ENCODE data around the gene MAN1C1.
"Not testable (repeated sequence)": the region's sequence is repeated elsewhere in the genome, so short reads cannot be mapped to it uniquely, and the experiment has no call there.

The MAN1C1 gene

GRCh38 chr1:25583519-25584370 lies 32.8 kb upstream of the MAN1C1 start:
- DNase-seq (ENCODE audit: low spot score): no peak

DNA sequence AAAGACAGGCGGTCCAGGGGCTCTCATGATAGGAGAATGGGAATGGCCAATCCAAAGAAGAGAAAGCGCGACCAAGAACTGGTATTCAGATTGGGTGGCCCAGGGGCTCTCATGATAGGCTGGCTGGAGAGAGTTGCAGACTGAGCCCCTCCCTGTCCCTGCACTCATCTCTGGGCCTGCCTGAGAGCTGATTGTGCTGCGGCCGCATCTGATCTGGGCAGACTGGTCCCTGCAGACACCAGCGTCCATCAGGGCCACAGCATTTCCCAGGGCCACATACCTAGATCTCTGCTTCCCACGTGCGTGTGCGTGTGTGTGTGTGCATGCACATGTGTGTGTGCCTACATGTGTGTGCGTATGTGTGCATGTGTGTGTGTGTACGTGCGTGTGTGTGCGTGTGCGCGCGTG lies 30.4 kb upstream of the MAN1C1 start:
- DNase-seq (ENCODE audit: low spot score): no peak

DNA sequence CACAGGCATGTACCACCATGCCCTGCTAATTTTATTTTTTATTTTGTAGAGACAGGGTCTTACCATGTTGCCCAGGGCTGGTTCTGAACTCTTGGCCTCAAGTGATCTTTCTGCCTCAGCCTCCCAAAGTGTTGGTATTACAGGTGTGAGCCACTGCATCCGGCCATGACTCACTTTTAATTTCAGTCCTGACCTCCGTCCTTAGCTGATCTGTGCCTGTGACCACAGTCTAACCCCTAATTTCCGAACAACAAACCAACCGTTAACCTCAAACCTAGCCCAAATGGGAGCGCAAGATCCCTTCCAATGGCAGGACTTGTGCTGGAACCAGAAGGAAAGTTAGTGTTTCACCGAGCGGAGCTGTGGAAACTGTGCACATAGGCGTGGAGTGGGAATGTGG lies 29.3 kb upstream of the MAN1C1 start:
- DNase-seq (ENCODE audit: low spot score): peak; percentile 11

- not testable (repeated sequence) for DNase-seq (ENCODE audit: low spot score)
Observed at GRCh38 chr1:25588224-25588623, 28.4 kb upstream of the MAN1C1 start.

DNA sequence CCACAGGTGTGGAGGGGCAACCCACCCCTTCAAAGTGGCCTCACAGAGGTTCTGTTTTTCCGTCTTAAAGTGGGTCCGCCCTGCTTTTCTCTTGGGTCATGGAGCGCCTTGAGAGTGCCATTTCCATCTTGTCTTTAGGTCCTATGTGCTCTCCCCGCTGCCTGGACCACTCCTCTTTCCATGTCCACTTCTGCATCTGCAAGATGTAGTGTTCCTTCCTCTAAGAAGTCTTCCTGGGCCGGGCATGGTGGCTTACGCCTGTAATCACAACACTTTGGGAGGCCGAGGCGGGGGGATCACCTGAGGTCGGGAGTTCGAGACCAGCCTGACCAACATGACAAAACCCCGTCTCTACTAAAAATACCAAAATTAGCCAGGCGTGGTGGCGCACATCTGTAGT lies 27.8 kb upstream of the MAN1C1 start:
- not testable (repeated sequence) for DNase-seq (ENCODE audit: low spot score)

GRCh38 chr1:25590096-25590824 lies 26.3 kb upstream of the MAN1C1 start:
- no peak for DNase-seq (ENCODE audit: low spot score)

GRCh38 chr1:25593861-25594260 lies 22.7 kb upstream of the MAN1C1 start:
- DNase-seq (ENCODE audit: low spot score): no peak

DNA sequence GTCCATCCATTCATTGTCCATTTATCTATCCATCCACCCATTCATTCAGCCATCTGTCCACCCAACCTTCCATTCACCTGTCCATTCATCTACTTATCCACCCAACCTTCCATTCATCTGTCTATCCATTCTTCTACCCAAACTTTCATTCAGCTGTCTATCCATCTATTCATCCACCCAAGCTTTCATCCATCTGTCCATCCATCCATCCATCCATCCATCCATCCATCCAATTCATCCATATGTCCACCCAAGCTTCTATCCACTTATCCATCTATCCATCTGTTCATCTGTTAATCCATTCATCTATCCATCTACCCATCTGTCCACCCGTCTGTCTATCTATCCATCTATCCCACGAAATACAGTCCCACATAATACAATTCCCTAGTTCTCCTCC lies 21.6 kb upstream of the MAN1C1 start:
- no peak for DNase-seq (ENCODE audit: low spot score)

GRCh38 chr1:25596641-25597040 lies 19.9 kb upstream of the MAN1C1 start:
- not testable (repeated sequence) for DNase-seq (ENCODE audit: low spot score)

- no peak for DNase-seq (ENCODE audit: low spot score)
Observed at GRCh38 chr1:25598879-25599278, 17.7 kb upstream of the MAN1C1 start.

DNA sequence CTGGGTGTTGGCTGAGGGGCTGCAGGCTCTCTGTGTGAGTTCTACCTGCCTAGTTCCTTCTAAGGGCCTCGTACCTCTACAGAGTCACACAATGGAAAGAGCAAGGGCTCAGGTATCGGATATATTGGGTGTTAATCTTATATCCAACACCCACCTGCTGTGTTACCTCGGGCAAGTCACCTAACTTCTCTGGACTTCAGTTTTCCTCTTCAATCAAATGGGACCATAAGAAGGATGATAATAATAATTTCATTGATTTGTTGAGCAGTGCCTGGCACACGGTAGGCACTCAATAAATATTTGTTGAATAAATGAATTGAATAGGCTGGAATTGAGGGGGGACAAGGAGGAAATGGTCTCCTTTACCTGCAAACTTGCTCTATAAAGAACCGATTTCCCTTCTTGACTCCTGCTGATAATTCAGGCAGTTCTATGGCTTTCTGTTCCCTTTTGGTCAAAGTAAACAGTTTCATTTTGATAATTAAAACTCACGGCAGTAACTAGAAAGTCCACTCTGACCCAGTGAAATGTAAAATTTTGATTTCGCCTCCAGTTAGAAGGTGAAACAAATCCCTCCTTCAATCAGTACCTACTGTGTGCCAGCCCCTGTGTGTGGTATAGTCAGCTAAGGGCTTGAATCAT lies 16.5 kb upstream of the MAN1C1 start:
- no peak for DNase-seq (ENCODE audit: low spot score)

DNA sequence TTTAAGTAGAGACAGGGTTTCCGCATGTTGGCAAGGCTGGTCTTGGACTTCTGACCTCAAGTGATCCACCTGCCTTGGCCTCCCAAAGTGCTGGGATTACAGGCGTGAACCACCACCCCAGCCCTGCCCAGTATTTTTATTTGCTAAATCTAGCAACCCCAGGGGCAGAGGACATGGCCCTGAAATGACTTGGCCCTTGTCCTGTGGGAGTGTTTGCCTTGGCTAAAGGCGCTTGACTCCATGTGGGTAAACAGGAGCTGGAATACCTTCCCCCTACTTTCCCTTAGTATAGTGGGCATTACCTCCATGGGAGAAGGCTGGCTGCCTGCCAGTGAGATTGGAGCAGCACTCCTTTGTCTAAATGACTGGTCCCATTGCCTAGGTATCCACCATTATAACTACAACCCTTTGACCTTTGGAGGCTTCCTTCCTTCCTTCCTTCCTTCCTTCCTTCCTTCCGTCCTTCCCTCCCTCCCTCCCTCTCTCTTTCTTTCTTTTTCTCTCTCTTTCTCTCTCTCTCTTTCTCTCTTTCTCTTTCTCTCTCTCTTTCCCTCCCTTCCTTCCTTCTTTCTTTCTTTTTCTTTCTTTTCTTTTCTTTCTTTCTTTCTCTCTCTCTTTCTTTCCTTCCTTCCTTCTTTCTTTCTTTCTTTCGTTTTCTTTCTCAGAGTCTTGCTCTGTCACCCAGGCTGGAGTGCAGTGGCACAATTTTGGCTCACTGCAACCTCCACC lies 15.5 kb upstream of the MAN1C1 start:
- DNase-seq (ENCODE audit: low spot score): not testable (repeated sequence)

GRCh38 chr1:25603779-25604538 lies 12.6 kb upstream of the MAN1C1 start:
- DNase-seq (ENCODE audit: low spot score): not testable (repeated sequence)

DNA sequence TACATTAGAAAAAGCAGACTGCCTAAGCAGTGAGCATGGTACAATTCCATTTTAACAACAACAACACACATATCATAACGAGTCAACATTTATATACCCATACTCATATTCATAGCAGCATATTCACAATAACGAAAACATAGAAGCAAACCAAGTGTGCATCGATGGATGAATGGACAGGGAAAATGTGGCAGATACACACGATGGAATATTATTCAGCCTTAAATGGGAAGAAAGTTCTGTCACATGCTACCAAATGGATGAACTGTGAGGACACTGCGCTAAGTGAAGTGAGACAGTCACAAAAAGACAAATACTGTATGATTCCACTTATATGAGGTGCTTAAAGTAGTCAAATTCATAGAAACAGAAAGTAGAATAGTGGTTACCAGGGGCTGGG lies 9.5 kb upstream of the MAN1C1 start:
- DNase-seq (ENCODE audit: low spot score): no peak

GRCh38 chr1:25608488-25609178 lies 8.0 kb upstream of the MAN1C1 start:
- peak; percentile 90 for DNase-seq (ENCODE audit: low spot score)

GRCh38 chr1:25609921-25610320 lies 6.7 kb upstream of the MAN1C1 start:
- DNase-seq (ENCODE audit: low spot score): no peak

- DNase-seq (ENCODE audit: low spot score): peak; percentile 32
Observed at GRCh38 chr1:25610822-25611630, 5.6 kb upstream of the MAN1C1 start.

- DNase-seq (ENCODE audit: low spot score): no peak
Observed at GRCh38 chr1:25611843-25612242, 4.7 kb upstream of the MAN1C1 start.

DNA sequence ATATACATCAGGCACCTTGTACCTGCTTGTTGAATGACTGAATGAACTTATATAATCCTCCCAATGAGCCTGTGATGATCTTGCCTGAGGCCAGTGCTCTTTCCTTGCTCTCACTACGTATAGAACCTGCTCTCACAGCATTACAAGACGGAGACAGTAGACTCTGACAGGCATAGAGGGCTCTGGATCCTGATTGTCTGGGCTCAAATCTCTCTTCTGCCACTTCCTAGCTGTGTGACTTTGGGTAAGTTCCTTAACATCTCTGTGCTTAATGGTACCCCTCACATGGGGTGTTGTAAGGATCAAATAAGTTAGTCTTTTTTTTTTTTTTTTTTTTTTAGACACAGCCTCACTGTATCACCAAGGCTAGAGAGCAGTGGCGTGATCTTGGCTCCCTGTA lies 4.2 kb upstream of the MAN1C1 start:
- no peak for DNase-seq (ENCODE audit: low spot score)

DNA sequence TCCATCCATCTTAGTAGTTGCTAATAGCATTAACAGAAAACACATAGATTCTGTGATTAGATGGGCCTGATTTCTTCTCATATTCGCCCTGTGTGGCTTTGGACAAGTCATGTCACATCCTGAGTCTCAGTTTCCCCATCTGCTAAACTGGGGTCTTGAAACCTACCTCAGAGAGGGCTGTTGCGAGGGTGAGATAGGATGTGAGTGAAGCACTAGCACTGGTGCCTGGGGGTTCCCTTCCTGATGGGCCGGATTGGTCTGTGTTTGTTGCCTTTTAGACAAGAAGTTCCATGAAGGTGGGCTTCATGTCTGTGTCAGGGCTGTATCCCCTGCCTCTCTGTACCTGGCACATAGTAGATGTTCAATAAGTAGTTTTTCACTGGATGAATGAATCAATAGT lies 3.5 kb upstream of the MAN1C1 start:
- no peak for DNase-seq (ENCODE audit: low spot score)
